Testis (tissue), 3 donors: Measurements from ENCODE around the gene USH1G. TPM values are rescaled to one million over a fixed set of nuclear protein-coding genes. Genes with fewer than 3 reads are reported as not detected.

Experiments
- DNase-seq: peaks from one replicate; pipeline ENCODE4 v3.0.0-alpha.2; 2019
- H3K27ac ChIP-seq, 2 donors: fragments of 200-600 bp; sonication (generic); one replicate each; pipeline ENCODE4 v1.5.1; 2019
- H3K27me3 ChIP-seq: fragments of 200-600 bp; sonication (generic); one replicate; pipeline ENCODE4 v1.5.1; 2019
- H3K36me3 ChIP-seq: fragments of 200-600 bp; sonication (generic); one replicate; pipeline ENCODE4 v1.5.1; 2017; ENCODE audit warnings: low read depth; ENCODE audit errors: missing control alignments
- H3K4me1 ChIP-seq: fragments of 200-600 bp; sonication (generic); one replicate; pipeline ENCODE4 v1.5.1; 2019
- H3K4me3 ChIP-seq, 2 donors: fragments of 200-600 bp; sonication (generic); one replicate each; pipeline ENCODE4 v1.5.1; 2017 to 2019
- H3K9me3 ChIP-seq: fragments of 200-600 bp; sonication (generic); one replicate; pipeline ENCODE4 v1.5.1; 2017
- POLR2A ChIP-seq: fragments of 450-650 bp; IDR thresholded peaks from one replicate; pipeline ENCODE4 v1.6.1; 2017; ENCODE audit warnings: antibody characterized with exemption, mild to moderate bottlenecking, moderate library complexity
- WGBS, 2 donors: methylation state at CpG; one replicate each; pipeline ENCODE4 v1.1.5; 2018; 5-methylcytosine and 5-hydroxymethylcytosine counted together
- intact Hi-C: fragments of 100-400 bp; cut with DNase I; formaldehyde crosslinking; loops from one replicate; pipeline ENCODE4 v1.15.1; 2023; ENCODE audit warnings: low total_unique reads
- polyA plus RNA-seq: library from polyadenylated mRNA; stranded (reverse); fragments of 350-450 nt; fragmentation: Illumina TruSeq; extraction: RNeasy Lipid Tissue Mini Kit (QIAGEN cat#74804); gene quantifications from one replicate; pipeline ENCODE4 v1.2.3, GENCODE V29; 2014; ENCODE audit warnings: low read depth, low replicate concordance; ENCODE audit not compliant: insufficient read depth
- total RNA-seq, 2 donors: library from RNA; depleted of rRNA; stranded (reverse); fragments of >200 nt; gene quantifications; one replicate each; pipeline ENCODE4 v1.2.3, GENCODE V29; 2016
- TF ChIP-seq, protein P1 (sequence below), 3 experiments: fragments of 450-650 bp in 2 of 3; fragments of 200-600 bp in 1 of 3; sonication (generic) in 1 of 3; IDR thresholded peaks; one replicate each; pipeline ENCODE4 v1.5.1; 2016 to 2019; ENCODE audit warnings: antibody characterized with exemption in 3 of 3, mild to moderate bottlenecking in 2 of 3, moderate library complexity in 1 of 3

The USH1G gene
- total and polyA plus RNA-seq, 3 donors from 2014 or later, result 1.1 to 2.1 (median 2.0) TPM

DNA sequence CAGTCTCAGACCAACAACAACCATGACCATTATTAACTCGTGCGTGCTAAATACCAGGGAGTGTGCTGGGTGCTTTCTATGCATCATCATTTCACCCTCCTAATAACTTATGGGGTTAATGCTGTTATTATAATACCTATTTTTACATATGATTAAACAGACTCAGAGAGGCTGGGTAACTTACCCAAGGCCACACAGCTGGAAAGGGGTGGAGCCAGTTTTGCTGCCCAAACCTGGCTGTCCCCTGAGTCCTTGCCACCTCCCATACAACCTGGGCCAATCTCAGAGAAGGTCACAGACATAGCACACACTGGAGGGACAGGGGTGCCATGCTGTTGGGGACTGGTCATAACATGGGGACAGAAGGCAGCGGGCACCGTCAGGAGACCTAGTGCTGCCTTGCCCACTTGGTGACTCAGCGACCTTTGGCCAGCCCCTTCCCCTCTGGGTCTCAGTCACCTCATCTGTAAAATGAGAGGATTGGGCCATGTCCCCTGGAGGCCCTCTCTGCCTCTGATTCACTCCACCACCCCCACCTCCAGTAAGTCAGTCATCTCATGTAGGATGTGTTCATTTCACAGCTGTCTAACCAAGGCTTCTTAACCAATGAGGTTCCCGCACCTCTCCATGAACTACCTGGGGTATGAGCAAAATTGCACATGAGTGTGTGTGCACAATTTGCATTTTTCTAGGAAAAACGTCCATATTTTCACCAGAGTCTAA, 18.2 kb downstream of the USH1G start:
- Histone ChIP-seq H3K9me3 (no peaks in the 10 kb centered on the region), H3K4me1 (no peaks in the 10 kb centered on the region), H3K36me3 (no peaks in the 10 kb centered on the region), H3K4me3 (no peak overlapping the region), H3K27ac (no peak overlapping the region), H3K27me3 (no peaks in the 10 kb centered on the region)
- 81 to 82% methylated on average over 4 to 7 of the region's 7 CpGs for WGBS, 2 donors
- intact Hi-C loops, result no loop called here
- no peak for DNase-seq
- TF ChIP-seq, protein P1, sequence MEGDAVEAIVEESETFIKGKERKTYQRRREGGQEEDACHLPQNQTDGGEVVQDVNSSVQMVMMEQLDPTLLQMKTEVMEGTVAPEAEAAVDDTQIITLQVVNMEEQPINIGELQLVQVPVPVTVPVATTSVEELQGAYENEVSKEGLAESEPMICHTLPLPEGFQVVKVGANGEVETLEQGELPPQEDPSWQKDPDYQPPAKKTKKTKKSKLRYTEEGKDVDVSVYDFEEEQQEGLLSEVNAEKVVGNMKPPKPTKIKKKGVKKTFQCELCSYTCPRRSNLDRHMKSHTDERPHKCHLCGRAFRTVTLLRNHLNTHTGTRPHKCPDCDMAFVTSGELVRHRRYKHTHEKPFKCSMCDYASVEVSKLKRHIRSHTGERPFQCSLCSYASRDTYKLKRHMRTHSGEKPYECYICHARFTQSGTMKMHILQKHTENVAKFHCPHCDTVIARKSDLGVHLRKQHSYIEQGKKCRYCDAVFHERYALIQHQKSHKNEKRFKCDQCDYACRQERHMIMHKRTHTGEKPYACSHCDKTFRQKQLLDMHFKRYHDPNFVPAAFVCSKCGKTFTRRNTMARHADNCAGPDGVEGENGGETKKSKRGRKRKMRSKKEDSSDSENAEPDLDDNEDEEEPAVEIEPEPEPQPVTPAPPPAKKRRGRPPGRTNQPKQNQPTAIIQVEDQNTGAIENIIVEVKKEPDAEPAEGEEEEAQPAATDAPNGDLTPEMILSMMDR (IDR thresholded peaks at IDR 0.05), result no peak
- no peak for TF ChIP-seq POLR2A

GRCh38 chr17:74903671-74904070, 19.4 kb downstream of the USH1G start:
- 74 to 77% methylated on average over 6 of the region's 6 CpGs for WGBS, 2 donors
- no peaks in the 10 kb centered on the region for H3K4me1 ChIP-seq
- no peaks in the 10 kb centered on the region for H3K27me3 ChIP-seq
- no peak overlapping the region for H3K4me3 ChIP-seq
- no peaks in the 10 kb centered on the region for H3K9me3 ChIP-seq
- intact Hi-C loops, result no loop called here
- no peaks in the 10 kb centered on the region for H3K36me3 ChIP-seq
- no peak for DNase-seq
- H3K27ac ChIP-seq, result no peak overlapping the region
- no peak for TF ChIP-seq POLR2A
- TF ChIP-seq, protein P1 (IDR thresholded peaks at IDR 0.05), result no peak

DNA sequence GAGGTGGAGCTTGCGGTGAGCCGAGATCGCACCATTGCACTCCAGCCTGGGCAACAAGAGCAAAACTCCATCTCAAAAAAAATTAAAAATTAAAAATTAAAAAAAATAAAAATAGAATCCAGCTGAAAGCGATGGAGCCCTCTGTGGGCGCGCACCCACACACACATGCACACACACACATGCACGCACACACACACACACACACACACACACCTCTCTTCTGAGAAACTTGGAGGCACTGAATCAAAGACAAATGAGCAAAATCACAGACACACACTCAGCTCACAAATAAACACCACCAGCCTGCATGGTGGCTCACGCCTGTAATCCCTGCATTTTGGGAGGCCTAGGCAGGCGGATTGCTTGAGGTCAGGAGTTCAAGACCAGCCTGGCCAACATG, 20.0 kb downstream of the USH1G start:
- Histone ChIP-seq H3K36me3 (no peaks in the 10 kb centered on the region), H3K4me1 (no peaks in the 10 kb centered on the region), H3K27me3 (no peaks in the 10 kb centered on the region), H3K9me3 (no peaks in the 10 kb centered on the region), H3K27ac (no peak overlapping the region), H3K4me3 (no peak overlapping the region)
- TF ChIP-seq, protein P1 (IDR thresholded peaks at IDR 0.05), result no peak
- TF ChIP-seq POLR2A, result no peak
- intact Hi-C loops, result no loop called here
- no peak for DNase-seq
- WGBS, 2 donors, result 87 to 91% methylated on average over 9 of the region's 9 CpGs

DNA sequence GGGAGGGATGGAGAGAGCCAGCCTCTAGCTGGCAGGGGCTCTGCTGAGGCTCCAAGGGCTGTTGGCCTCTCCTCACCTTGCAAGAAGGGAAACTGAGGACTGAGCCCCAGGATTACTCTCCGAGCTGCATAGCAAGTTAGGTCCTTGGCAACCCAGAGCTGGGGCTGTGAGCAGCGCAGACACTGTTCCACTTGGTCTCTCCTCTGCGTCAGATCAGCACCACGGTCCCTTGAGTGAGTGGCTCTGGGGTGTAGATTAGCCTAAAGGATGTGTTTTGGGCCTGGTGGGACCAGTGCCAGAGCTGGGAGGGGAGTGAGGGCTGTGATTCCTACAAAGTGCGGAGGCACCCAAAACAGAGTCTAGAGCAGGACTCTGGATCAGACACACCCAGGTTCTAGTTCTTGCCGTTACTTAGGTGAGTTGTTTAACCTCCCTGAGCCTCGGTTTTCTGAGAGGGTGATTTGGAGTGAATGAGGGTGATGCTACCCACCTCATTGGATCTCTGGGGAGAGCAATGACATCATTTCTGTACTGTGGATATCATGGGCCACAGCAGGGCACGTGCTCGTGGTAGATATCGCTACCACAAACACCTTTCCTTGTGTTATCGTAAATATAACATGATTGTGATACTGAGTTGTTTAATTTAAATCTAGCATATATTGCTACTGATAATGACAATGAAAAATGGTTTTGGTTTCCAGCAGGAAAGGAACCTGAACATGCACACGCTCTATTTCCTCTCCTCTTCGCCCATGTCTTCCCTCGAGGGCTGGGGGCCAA, 21.5 kb downstream of the USH1G start:
- Histone ChIP-seq H3K27ac (no peak overlapping the region), H3K9me3 (no peaks in the 10 kb centered on the region), H3K4me3 (no peak overlapping the region), H3K27me3 (no peaks in the 10 kb centered on the region), H3K4me1 (no peaks in the 10 kb centered on the region), H3K36me3 (no peaks in the 10 kb centered on the region)
- DNase-seq, result no peak
- WGBS, 2 donors, result 84 to 86% methylated on average over 10 to 14 of the region's 14 CpGs
- TF ChIP-seq, protein P1 (IDR thresholded peaks at IDR 0.05), result no peak
- TF ChIP-seq POLR2A, result no peak
- intact Hi-C loops, result no loop called here
